ENCODE data around the gene SLC48A1.
A peak's percentile ranks its signal among the peaks of the same experiment; 100 is the strongest.

Gene SLC48A1

DNA sequence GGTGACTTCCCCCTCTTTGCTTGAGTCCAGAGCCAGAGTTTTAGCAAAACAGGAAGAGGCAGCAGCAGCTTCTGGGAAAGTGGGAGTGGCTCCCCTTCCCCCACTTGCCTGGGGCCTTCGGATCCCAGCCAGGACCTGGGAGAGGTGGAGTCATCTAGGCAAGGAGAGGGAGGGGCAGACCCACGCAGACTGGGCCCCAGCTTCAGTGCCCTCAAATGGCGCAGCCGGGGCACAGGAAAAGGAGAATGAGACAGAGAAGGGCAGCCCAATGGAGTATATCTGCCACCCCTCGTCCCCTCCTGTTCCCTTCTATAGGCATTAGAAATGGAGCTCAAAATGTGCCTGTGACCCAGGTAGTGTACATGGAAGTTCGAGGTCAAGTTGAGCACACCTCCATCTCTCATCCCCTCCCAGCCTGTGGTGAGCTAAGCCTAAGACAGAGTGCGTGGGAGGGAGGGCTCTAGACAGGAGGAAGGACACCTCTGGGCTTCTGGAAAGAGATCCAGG, 56.0 kb downstream of the SLC48A1 start:
- DNase-seq = peak; percentile 80

DNA sequence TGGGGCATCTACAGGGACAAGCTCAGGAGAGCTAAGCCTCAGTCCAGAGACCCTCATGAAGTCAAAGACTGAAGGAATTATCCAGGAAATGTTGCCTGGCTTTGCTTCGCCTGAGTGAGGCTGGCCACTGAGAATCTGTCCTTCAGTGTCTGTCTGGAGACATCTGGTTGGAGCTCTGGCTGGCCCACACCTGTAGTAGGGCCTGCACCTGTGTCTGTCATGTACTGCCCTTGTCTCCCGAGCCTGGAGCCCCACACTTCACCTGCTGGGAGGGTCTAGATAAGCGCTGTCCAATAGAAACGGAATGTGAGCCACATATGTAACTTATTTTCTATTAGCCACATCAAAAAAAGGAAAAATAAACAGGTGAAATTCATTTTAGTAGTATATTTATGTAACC, 56.5 kb downstream of the SLC48A1 start:
- DNase-seq = no peak
